Stomach (tissue), 4 donors: ENCODE measurements around the gene CD69.

Experiments used
- EP300 ChIP-seq: sonication (generic); formaldehyde crosslinking; IDR thresholded peaks from one replicate; pipeline ENCODE4 v1.6.1; 2017; ENCODE audit warnings: antibody characterized with exemption
- POLR2AphosphoS5 ChIP-seq, 3 donors: sonication (generic); formaldehyde crosslinking; IDR thresholded peaks; one replicate each; pipeline ENCODE4 v1.6.1; 2016; ENCODE audit warnings: antibody characterized with exemption in 3 of 3
- TF ChIP-seq, protein P1 (sequence below), 7 experiments: fragments of 450-650 bp in 4 of 7; fragments of 200-600 bp in 3 of 7; sonication (generic) in 3 of 7; IDR thresholded peaks; one replicate each; pipeline ENCODE4 v1.5.1; 2016 to 2019; ENCODE audit warnings: antibody characterized with exemption in 7 of 7, control low read depth in 2 of 7, mild to moderate bottlenecking in 1 of 7

GRCh38 chr12:9730011-9730410 is 30.7 kb downstream of the CD69 start:
- TF ChIP-seq, protein P1, sequence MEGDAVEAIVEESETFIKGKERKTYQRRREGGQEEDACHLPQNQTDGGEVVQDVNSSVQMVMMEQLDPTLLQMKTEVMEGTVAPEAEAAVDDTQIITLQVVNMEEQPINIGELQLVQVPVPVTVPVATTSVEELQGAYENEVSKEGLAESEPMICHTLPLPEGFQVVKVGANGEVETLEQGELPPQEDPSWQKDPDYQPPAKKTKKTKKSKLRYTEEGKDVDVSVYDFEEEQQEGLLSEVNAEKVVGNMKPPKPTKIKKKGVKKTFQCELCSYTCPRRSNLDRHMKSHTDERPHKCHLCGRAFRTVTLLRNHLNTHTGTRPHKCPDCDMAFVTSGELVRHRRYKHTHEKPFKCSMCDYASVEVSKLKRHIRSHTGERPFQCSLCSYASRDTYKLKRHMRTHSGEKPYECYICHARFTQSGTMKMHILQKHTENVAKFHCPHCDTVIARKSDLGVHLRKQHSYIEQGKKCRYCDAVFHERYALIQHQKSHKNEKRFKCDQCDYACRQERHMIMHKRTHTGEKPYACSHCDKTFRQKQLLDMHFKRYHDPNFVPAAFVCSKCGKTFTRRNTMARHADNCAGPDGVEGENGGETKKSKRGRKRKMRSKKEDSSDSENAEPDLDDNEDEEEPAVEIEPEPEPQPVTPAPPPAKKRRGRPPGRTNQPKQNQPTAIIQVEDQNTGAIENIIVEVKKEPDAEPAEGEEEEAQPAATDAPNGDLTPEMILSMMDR (IDR thresholded peaks at IDR 0.05), result no peak
- TF ChIP-seq EP300, result no peak
- TF ChIP-seq POLR2AphosphoS5 (IDR thresholded peaks at IDR 0.05), result no peak
